GM12874 (cell line): ENCODE results near the gene MPHOSPH8.

Experiments
- CTCF ChIP-seq: IDR thresholded peaks from 2 replicates; pipeline ENCODE4 v1.5.1; 2011; ENCODE audit warnings: low read depth, mild to moderate bottlenecking, control low read depth, low read length, moderate library complexity; ENCODE audit not compliant: insufficient read depth

The MPHOSPH8 gene

GRCh38 chr13:19685437-19685836 lies 52.0 kb downstream of the MPHOSPH8 start:
- TF ChIP-seq CTCF: no peak

- TF ChIP-seq CTCF: no peak
Measured at GRCh38 chr13:19695428-19695827, 62.0 kb downstream of the MPHOSPH8 start.

- no peak for TF ChIP-seq CTCF
Measured at GRCh38 chr13:19695829-19696228, 62.4 kb downstream of the MPHOSPH8 start.

GRCh38 chr13:19713186-19713965 lies 79.9 kb downstream of the MPHOSPH8 start:
- TF ChIP-seq CTCF: no peak

GRCh38 chr13:19720039-19720438 lies 86.6 kb downstream of the MPHOSPH8 start:
- TF ChIP-seq CTCF: no peak
